T-helper 2 cell (primary cell): Measurements from ENCODE around the gene PCDH19.
A peak's percentile ranks its signal among the peaks of the same experiment; 100 is the strongest.
"Not testable (repeated sequence)": the region's sequence is repeated elsewhere in the genome, so short reads cannot be mapped to it uniquely, and the experiment has no call there.

ENCODE experiments used
- DNase-seq, 5 experiments: peaks; one replicate each; pipeline versions ENCODE4 v3.0.0 to v3.0.0-alpha.2; 2012 to 2022
- total RNA-seq, 2 donors: gene quantifications; one replicate each; lab custom pipeline; 2026; lab: John Stamatoyannopoulos, UW

The PCDH19 gene, protein sequence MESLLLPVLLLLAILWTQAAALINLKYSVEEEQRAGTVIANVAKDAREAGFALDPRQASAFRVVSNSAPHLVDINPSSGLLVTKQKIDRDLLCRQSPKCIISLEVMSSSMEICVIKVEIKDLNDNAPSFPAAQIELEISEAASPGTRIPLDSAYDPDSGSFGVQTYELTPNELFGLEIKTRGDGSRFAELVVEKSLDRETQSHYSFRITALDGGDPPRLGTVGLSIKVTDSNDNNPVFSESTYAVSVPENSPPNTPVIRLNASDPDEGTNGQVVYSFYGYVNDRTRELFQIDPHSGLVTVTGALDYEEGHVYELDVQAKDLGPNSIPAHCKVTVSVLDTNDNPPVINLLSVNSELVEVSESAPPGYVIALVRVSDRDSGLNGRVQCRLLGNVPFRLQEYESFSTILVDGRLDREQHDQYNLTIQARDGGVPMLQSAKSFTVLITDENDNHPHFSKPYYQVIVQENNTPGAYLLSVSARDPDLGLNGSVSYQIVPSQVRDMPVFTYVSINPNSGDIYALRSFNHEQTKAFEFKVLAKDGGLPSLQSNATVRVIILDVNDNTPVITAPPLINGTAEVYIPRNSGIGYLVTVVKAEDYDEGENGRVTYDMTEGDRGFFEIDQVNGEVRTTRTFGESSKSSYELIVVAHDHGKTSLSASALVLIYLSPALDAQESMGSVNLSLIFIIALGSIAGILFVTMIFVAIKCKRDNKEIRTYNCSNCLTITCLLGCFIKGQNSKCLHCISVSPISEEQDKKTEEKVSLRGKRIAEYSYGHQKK (N-terminal part only)
- total RNA-seq = 0 to 0.13 reads per million in 2 donors

DNA sequence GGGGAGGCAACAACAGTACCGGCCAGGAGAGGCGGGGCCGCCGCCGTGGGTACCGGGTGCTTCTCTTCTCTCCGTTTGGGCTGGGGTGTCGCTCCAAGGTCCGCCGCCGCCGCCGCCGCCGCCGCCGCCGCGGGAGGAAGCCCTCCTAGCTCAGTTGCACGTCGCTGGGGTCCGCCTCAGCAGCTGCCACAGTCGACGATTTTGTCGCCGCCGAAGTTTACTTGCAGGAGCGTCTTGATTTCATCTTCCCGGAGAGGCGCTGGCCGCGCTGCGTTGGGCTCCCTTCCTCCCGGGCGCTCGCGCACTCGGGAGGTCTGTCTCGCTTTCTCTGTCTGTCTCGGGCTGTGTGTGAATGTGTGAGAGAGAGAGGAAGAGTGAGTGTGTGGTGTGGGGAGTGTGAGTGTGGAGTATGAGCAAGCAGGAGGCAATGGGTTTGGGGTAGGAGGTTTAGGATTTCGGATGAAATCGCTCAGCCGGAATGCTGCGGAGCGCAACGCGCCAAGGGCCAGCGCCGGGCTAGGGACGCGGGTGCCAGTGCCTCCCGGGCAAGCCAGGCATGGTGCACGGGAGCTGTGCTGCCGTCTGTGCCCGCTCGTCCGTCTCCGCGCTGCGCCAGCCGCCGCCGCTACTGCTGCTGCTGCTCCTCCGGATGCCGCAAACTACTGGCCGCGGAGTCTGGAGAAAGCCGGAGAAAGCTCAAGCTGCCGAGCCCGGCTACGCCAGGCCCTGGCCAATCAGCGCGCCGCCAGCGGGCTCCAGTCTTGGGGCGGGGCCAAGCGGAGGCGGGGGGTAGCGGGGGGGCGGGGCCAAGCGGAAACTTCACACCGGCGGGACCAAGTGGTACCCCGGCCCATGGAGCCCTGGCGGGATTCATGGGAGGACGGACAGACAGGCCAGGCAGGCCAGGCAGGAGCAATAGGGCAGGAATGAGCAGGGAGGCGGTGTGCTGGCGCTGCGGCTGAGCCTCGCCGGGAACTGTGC is at the start of gene PCDH19:
TSS of gene PCDH19 (minus strand) at position 664 of the 981 bp plus-strand sequence. CDS start 1,676 bp downstream, outside the sequence.
- peak in 3 of 5 experiments; percentile 2 to 65 (median 14) for DNase-seq

- DNase-seq = no peak
Measured at GRCh38 chrX:100449696-100450608, 39.9 kb upstream of the PCDH19 start.

DNA sequence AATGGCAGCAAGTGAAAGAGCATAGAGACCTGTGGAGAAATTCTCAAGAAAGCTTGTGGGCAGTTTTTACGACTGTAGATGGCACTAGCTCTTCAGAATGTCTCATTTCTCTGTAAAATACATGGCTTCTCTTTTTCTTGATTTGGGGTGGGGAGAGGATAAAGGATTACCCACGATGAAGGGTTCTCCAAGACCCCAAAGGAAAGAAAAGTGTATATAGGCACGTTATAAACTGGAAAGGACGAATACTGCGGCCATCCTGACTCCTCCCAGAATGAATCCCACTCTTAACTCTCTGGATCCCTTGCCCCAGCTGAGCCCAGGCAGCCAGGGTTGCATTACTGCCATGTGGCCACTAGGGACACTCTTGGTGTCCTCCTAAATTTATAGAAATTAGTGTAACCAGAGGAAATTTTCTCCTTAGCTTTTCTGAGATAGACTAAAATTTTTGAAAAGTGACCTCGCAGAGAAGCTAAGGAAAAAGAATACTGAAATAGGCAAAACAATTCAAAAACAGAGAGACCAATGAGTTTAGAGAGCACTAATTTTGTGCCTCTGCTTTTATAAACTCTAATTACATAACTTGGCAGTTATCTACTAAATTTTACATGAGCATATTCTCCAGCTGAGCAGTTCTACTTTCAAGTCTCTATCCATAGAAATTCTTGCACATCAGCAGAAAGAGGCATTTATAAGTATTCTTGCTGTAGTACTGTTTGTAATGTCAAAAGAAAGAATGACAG is 37.8 kb upstream of the PCDH19 start:
- peak in 1 of 5 experiments; percentile 0 for DNase-seq

- DNase-seq = no peak
Measured at GRCh38 chrX:100445593-100445992, 35.5 kb upstream of the PCDH19 start.

- not testable (repeated sequence) for DNase-seq
Measured at GRCh38 chrX:100441321-100441720, 31.2 kb upstream of the PCDH19 start.

GRCh38 chrX:100440006-100440405 is 29.9 kb upstream of the PCDH19 start:
- no peak for DNase-seq

GRCh38 chrX:100435726-100436125 is 25.7 kb upstream of the PCDH19 start:
- no peak for DNase-seq

GRCh38 chrX:100424012-100424411 is 13.9 kb upstream of the PCDH19 start:
- DNase-seq = no peak

DNA sequence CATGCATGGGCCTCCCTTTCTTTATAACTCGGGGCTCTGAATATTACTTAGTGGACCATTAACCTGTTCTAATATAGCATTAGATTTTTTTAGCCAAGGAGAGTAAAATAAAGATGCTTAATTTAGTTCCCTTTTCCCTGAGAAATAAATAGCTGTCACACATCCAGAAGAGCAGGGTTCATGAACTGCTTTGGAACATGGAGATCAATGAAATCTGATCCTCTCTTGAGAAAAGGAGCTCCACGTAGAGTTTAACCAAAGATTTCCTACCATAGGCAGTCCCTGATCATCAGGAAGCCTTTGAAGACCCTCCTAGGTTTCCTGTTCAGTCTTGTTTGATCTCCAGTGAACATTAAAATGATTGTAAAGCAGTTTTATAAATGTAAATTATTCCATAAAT is 8.5 kb upstream of the PCDH19 start:
- DNase-seq = no peak

DNA sequence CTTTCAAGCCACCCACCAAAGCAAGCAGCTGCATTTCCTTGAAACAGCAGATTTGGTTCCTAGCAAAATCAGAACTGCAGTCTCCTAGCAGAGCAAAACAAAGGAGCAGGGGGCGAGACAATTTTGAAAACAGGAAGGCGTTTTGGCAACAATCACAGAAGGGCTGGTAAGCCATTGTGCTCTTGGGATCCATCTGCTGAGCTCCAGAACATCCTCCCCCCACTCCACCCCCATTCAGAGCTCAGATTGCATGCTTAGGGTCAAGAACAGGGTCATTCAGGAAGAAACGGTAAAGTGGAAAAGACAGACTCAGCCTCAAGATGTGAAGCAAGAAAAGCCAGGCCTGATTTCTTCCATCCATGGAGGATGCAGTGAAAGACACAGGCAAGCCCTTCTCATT is 7.6 kb upstream of the PCDH19 start:
- no peak for DNase-seq

DNA sequence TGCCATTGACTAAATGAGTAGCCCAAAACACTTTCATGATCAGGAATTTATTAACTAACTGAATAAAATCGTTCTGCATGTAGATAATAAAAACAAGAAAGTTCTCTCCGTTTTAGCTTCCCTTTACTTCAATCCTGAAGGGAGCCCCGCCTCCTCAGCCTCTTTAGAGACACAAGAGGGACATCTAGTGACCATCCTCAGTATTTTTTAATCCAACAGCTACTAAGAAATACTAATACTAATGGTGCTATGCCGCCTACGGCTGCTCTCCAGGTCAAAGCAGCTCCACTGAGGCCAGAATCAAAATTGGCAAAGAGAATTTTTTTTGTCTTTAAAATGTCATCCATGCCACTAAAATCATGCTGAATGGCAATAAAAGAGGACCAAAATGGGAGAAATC is 3.2 kb upstream of the PCDH19 start:
- DNase-seq = peak in 1 of 5 experiments; percentile 26

DNA sequence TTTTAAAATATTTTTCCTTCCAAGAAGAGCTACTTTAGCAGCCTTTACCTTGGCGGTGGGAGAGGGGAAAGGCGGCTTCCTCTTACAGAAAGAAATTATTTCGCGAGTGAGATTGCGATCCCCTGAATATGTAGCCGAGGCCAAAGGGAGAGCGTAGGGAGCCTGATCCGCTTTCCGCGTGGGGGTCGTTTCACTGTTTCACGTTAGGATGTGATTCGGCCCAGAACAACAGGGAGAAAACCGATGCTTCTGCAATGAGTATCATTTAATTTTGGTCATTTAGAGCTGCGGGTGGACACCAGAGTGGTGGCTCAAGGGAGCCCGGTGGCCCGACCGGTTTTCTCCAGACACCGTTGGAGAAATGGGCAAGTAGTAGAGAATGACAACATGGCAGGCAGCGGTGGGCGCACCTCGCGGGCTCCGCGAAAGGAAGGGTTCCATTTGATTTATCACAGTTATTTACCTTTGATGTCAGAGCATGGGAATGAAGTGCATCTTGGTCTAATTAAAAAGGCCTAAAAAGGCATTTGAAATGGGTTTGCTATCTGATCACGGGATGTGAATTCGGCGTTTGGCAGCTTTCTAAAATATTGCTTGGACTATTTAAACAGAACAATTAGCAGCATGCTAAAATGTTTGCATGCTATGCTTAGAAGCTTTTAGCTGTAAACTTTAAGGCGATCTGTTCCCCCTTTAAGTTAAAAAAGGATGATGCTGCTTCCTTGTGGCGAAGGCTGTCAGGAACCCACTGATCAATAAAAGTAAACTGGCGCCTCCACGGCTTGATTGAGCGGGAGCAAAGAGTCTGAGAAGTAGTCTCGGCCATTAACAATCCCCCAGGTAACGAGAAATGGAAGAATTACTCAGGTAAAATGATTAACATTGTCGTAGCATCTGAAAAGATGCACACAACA is 2.0 kb upstream of the PCDH19 start:
- no peak for DNase-seq

- no peak for DNase-seq
Measured at GRCh38 chrX:100410901-100411801, 1.1 kb upstream of the PCDH19 start.

DNA sequence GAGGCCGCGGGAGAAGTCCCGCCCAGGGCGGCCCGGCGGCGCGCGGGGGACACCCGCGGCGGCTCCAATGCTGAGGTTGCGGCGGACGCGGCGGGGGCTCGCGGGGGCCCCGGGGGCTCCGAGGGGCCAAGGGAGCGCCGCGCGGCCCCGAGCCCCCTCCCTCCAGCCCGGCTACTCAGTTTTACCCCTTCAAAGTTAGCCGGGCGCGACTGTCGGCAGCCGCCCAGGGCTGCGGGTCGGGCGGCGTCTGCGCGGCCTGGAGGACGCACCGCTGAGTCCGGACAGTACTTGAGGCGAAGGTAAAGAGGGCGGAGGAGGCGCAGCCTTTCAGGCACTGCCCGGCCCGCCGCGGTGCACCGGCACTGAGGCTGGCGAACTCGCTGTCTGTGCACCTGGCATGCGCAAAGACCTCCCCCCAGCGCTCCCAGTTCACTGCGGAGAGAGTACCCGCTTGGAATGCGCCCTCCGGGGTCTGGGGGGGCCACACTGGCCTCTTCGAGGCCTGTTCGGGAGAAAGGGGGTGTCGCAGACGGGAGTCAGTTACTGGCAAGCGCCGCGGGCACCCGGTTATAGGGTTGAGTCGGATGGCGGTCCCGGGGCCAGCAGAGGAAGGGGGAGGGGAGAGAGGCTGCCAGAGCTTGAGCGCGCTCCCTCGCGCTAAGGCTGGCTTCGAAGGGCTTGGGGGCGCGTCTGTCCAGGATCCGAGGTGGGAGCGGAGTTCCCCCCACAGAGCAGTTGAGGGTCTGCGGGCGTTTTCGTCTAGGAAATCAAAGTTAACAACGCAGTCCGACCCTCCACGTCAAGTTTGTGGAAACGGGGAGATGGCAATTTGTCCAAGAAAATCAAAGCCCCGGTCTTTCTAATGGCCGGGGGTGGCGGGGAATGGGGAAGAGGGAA is 1.1 kb downstream of the PCDH19 start:
- DNase-seq = no peak

DNA sequence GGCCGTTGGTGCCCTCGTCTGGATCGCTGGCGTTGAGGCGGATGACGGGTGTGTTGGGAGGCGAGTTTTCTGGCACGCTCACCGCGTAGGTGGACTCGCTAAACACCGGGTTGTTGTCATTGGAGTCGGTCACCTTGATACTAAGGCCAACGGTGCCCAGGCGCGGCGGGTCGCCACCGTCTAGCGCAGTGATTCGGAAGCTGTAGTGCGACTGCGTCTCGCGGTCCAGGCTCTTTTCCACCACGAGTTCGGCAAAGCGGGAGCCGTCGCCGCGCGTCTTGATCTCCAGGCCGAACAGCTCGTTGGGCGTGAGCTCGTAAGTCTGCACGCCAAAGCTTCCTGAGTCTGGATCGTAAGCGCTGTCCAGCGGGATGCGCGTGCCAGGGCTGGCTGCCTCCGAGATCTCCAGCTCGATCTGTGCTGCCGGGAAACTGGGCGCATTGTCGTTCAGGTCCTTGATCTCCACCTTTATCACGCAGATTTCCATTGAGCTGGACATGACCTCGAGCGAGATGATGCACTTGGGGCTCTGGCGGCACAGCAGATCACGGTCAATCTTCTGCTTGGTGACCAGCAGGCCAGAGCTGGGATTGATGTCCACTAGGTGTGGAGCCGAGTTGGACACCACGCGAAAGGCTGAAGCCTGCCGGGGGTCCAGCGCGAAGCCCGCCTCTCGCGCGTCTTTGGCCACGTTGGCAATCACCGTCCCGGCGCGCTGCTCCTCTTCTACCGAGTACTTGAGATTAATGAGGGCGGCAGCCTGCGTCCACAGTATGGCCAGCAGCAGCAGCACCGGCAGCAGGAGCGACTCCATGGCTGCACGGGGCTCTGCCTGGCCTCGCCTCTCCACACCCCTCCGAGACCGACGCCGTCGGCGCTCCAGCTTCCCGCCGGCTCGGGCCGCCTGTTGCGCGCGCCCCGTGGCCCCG is 2.0 kb downstream of the PCDH19 start:
- DNase-seq = no peak

DNA sequence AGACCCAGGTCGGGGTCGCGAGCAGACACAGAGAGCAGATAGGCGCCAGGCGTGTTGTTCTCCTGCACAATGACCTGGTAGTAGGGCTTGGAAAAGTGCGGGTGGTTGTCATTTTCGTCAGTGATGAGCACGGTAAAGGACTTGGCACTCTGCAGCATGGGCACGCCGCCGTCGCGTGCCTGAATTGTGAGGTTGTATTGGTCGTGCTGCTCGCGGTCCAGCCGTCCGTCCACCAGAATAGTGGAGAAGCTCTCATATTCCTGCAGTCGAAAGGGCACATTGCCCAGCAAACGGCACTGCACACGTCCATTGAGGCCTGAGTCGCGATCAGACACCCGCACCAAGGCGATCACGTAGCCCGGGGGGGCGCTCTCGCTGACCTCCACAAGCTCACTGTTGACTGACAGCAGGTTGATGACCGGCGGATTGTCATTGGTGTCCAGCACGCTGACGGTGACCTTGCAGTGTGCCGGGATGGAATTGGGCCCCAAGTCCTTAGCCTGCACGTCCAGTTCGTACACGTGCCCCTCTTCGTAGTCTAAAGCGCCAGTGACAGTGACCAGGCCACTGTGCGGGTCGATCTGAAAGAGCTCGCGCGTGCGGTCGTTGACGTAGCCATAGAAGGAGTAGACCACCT is 2.8 kb downstream of the PCDH19 start:
- DNase-seq = no peak
